AG04449 (cell line): Measurements from ENCODE around the gene ZNF865.

Source experiments
- CTCF ChIA-PET: fragments of 350-600 bp; formaldehyde crosslinking; extraction: SDS; loops from one replicate; lab custom pipeline; 2021; ENCODE audit warnings: antibody characterized with exemption; lab: Yijun Ruan, JAX
- POLR2A ChIA-PET: fragments of 400-600, 350-600 bp; formaldehyde crosslinking; extraction: SDS; loops from one replicate; lab custom pipeline; 2020; ENCODE audit warnings: antibody characterized with exemption, inconsistent platforms; lab: Yijun Ruan, JAX
- DNase-seq: peaks from one replicate; pipeline ENCODE4 v3.0.0-alpha.2; 2010; ENCODE audit warnings: low read depth, low spot score
- H3K4me3 ChIP-seq: 2 replicates; pipeline ENCODE4 v1.5.1; 2011; ENCODE audit warnings: low read depth, mild to moderate bottlenecking, control low read depth, low read length
- CTCF ChIP-seq: IDR thresholded peaks from one replicate; pipeline ENCODE4 v1.5.1; 2011; ENCODE audit warnings: mild to moderate bottlenecking, moderate library complexity, low read length, control low read depth, inconsistent platforms; ENCODE audit not compliant: insufficient read depth; ENCODE audit errors: missing control alignments

The ZNF865 gene

GRCh38 chr19:55576746-55577145 lies 28.7 kb upstream of the ZNF865 start:
- POLR2A ChIA-PET, result interaction anchor here (0.5 kb wide), 1 partner anchor 29 kb away, joined by 3 read pairs; no protein-coding TSS in a partner anchor
- CTCF ChIA-PET, result no interaction called here
- DNase-seq, result no peak
- TF ChIP-seq CTCF, result no peak
- no peak overlapping the region for H3K4me3 ChIP-seq

GRCh38 chr19:55578031-55578760 lies 27.3 kb upstream of the ZNF865 start:
- ChIA-PET POLR2A (no interaction called here), CTCF (interaction anchor here (1.2 kb wide), 1 partner anchor 62 kb away, joined by 4 read pairs; no protein-coding TSS in a partner anchor)
- no peak for DNase-seq
- H3K4me3 ChIP-seq, result no peak overlapping the region
- TF ChIP-seq CTCF, result no peak

GRCh38 chr19:55578761-55579747 lies 26.4 kb upstream of the ZNF865 start:
- no peak for DNase-seq
- H3K4me3 ChIP-seq, result peak overlapping the region; percentile 96
- ChIA-PET POLR2A (no interaction called here), CTCF (interaction anchor here (1.2 kb wide), 1 partner anchor 63 kb away, joined by 4 read pairs; no protein-coding TSS in a partner anchor)
- TF ChIP-seq CTCF, result no peak

GRCh38 chr19:55579766-55580621 lies 25.5 kb upstream of the ZNF865 start:
- ChIA-PET POLR2A (interaction anchor here (0.6 to 0.9 kb wide), 3 partner anchors 26 to 1131 kb away, joined by 3 read pairs; partner anchors contain the start of gene LENG8), CTCF (interaction anchor here (0.7 to 1.6 kb wide), 5 partner anchors 27 to 288 kb away, joined by 3 read pairs; no protein-coding TSS in a partner anchor)
- peak overlapping the region; percentile 96 for H3K4me3 ChIP-seq
- no peak for TF ChIP-seq CTCF
- no peak for DNase-seq

- POLR2A ChIA-PET, result interaction anchor here (0.6 to 0.9 kb wide), 4 partner anchors 10 to 1132 kb away, joined by 3 read pairs; partner anchors contain the start of gene LENG8
- peak within 1 kb of the TSS; percentile 96 for H3K4me3 ChIP-seq
- TF ChIP-seq CTCF, result no peak
- no peak for DNase-seq
- CTCF ChIA-PET, result interaction anchor here (0.7 to 1.6 kb wide), 5 partner anchors 26 to 288 kb away, joined by 3 read pairs; no protein-coding TSS in a partner anchor
Observed at GRCh38 chr19:55580628-55581144, 24.8 kb upstream of the ZNF865 start, which contains the start of gene ZNF579. Gene ZNF579 (minus strand): TSS chr19:55580848. CDS start chr19:55579639, 1,209 bp downstream.
